Lower leg skin (tissue), 4 donors: ENCODE results near the gene UFSP1. TPM values are rescaled to one million over a fixed set of nuclear protein-coding genes. Genes with fewer than 3 reads are reported as not detected.

Experiments used
- DNase-seq, 2 donors: peaks; one replicate each; pipeline ENCODE4 v3.0.0-alpha.2; 2019; ENCODE audit warnings: low spot score in 2 of 2
- H3K4me3 ChIP-seq: fragments of 200-600 bp; sonication (generic); 2 replicates; pipeline ENCODE4 v1.5.1; 2017; ENCODE audit warnings: mild to moderate bottlenecking, low read depth; ENCODE audit not compliant: poor library complexity, severe bottlenecking
- POLR2A ChIP-seq, 2 donors: fragments of 450-650 bp; IDR thresholded peaks; one replicate each; pipeline ENCODE4 v1.6.1; 2016 to 2017; ENCODE audit warnings: antibody characterized with exemption in 2 of 2, mild to moderate bottlenecking in 1 of 2, moderate library complexity in 1 of 2
- WGBS, 2 donors: methylation state at CpG; one replicate each; pipeline ENCODE4 v1.1.5; 2018; 5-methylcytosine and 5-hydroxymethylcytosine counted together
- intact Hi-C: fragments of 100-400 bp; cut with DNase I; formaldehyde crosslinking; loops from one replicate; pipeline ENCODE4 v1.15.0; 2023; ENCODE audit warnings: low total_unique reads
- total RNA-seq, 4 donors: library from RNA; depleted of rRNA; stranded (reverse); fragments of >200 nt; gene quantifications; one replicate each; pipeline ENCODE4 v1.1.0, GENCODE V29; 2016
- TF ChIP-seq, protein P1 (sequence below), 3 donors: fragments of 450-650 bp; IDR thresholded peaks; one replicate each; pipeline ENCODE4 v1.5.1; 2016; ENCODE audit warnings: antibody characterized with exemption in 3 of 3, mild to moderate bottlenecking in 3 of 3, moderate library complexity in 2 of 3

UFSP1 gene
- total RNA-seq, 4 donors from 2014 or later = 3.9 to 6.1 (median 5.2) TPM

DNA sequence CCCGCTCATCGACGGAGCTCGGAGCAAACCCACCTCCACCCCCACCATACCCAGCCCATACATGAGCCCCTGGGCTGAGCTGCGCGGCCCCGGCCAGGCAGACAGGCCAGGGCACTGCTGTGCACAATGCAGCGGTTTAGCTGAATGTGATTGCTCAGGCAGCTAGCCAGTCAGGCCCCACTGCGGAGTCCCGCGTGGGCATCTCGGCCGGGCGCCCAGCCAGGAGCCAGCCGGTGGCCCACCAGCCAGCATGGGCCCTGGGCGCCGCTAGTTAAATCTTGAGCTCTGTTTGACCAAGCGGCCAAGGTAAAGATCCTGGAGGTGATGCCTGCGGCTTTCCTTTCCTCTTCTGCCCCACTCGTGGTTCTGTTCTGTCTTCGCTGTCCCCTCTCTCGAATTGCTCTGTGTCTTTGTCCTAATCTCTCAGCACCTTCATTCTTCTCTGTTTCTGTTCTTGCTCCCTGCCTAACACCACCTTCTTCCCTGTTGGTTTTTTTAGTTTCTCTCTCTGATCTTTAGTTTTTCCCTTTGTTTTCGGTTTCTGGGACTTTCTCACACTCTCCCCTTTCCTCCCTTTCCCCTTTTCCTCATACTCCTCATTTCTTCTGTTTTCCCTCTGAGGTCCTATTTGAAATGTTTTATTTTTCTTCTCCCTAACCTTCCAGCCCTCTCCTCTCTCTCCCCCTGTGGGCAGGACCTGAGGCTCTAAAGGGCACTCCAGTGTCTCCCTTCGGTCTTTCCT, 6.6 kb downstream of the UFSP1 start:
- TF ChIP-seq POLR2A (IDR thresholded peaks at IDR 0.05) = no peak
- TF ChIP-seq, protein P1, sequence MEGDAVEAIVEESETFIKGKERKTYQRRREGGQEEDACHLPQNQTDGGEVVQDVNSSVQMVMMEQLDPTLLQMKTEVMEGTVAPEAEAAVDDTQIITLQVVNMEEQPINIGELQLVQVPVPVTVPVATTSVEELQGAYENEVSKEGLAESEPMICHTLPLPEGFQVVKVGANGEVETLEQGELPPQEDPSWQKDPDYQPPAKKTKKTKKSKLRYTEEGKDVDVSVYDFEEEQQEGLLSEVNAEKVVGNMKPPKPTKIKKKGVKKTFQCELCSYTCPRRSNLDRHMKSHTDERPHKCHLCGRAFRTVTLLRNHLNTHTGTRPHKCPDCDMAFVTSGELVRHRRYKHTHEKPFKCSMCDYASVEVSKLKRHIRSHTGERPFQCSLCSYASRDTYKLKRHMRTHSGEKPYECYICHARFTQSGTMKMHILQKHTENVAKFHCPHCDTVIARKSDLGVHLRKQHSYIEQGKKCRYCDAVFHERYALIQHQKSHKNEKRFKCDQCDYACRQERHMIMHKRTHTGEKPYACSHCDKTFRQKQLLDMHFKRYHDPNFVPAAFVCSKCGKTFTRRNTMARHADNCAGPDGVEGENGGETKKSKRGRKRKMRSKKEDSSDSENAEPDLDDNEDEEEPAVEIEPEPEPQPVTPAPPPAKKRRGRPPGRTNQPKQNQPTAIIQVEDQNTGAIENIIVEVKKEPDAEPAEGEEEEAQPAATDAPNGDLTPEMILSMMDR (IDR thresholded peaks at IDR 0.05) = no peak
- no peak for DNase-seq
- WGBS, 2 donors = 91 to 94% methylated on average over 18 to 22 of the region's 24 CpGs
- H3K4me3 ChIP-seq = no peak overlapping the region
- intact Hi-C loops = no loop called here

DNA sequence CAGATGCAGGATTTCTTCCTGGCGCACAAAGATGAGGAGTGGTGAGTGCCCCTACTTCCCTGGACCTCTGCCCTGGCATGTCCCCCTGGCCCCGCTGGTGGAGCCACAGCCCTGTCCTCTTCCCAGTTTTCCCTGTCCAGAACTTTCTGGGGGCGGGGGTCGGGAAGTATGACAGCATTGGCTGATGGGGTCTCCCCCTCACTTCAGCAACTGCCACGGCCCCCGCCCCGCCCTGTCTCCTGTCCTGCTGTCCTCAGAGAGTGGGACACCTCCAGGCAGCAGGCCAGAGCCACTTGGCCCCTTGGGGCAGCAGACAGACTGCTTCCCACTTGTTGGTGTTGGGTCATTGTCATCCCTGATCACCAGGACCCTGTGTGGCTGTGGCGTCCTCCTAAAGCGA, 7.3 kb downstream of the UFSP1 start:
- H3K4me3 ChIP-seq = no peak overlapping the region
- intact Hi-C loops = no loop called here
- 89 to 94% methylated on average over 9 of the region's 9 CpGs for WGBS, 2 donors
- DNase-seq = no peak
- TF ChIP-seq, protein P1 (IDR thresholded peaks at IDR 0.05) = no peak

- WGBS, 2 donors = 95 to 96% methylated on average over 20 of the region's 20 CpGs
- intact Hi-C loops = no loop called here
- DNase-seq = no peak
- H3K4me3 ChIP-seq = no peak overlapping the region
- TF ChIP-seq POLR2A (IDR thresholded peaks at IDR 0.05) = no peak
Measured at GRCh38 chr7:100881136-100881535, 8.4 kb downstream of the UFSP1 start.

DNA sequence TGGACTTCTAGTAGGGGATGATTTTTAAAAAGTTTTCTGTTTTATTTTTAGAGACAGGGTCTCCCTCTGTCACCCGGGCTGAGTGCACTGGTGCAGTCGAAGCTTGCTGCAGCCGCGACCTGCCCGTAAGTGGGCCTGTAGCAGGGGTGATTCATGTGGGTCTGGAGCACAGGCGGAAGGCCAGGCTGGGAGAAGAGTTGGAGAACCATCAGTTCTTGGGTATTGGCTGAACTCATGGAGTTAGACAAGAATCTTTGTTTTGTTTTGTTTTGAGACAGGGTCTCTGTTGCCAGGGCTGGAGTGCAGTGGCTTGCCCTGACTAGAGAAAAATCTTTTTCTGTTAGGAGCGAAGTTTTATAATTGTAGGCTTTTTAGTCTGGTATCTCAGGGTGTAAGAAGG, 8.9 kb downstream of the UFSP1 start:
- 85 to 89% methylated on average over 7 of the region's 7 CpGs for WGBS, 2 donors
- no peak for DNase-seq
- intact Hi-C loops = no loop called here
- no peak overlapping the region for H3K4me3 ChIP-seq
- TF ChIP-seq, protein P1 (IDR thresholded peaks at IDR 0.05) = no peak
- TF ChIP-seq POLR2A (IDR thresholded peaks at IDR 0.05) = no peak

- intact Hi-C loops = no loop called here
- TF ChIP-seq, protein P1 (IDR thresholded peaks at IDR 0.05) = no peak
- no peak for DNase-seq
- H3K4me3 ChIP-seq = no peak overlapping the region
- 79 to 82% methylated on average over 11 of the region's 11 CpGs for WGBS, 2 donors
Measured at GRCh38 chr7:100879685-100880261, 9.7 kb downstream of the UFSP1 start.

- TF ChIP-seq, protein P1 (IDR thresholded peaks at IDR 0.05) = no peak
- no peak for TF ChIP-seq POLR2A (IDR thresholded peaks at IDR 0.05)
- no peak for DNase-seq
- WGBS, 2 donors = 80 to 89% methylated on average over 6 of the region's 6 CpGs
- intact Hi-C loops = no loop called here
- no peak overlapping the region for H3K4me3 ChIP-seq
Measured at GRCh38 chr7:100878685-100879084, 10.8 kb downstream of the UFSP1 start.
